SK-N-DZ (cell line): ENCODE data around the gene BABAM2.

Experiments used
- DNase-seq: peaks from one replicate; pipeline ENCODE4 v3.0.0-alpha.2; 2015; ENCODE audit warnings: low spot score

The BABAM2 gene

GRCh38 chr2:28160986-28161425 is 270.5 kb downstream of the BABAM2 start:
- no peak for DNase-seq

GRCh38 chr2:28161466-28161865 is 270.9 kb downstream of the BABAM2 start:
- DNase-seq: no peak

GRCh38 chr2:28162564-28162963 is 272.0 kb downstream of the BABAM2 start:
- no peak for DNase-seq

GRCh38 chr2:28163028-28163427 is 272.5 kb downstream of the BABAM2 start:
- DNase-seq: no peak

- DNase-seq: no peak
Measured at GRCh38 chr2:28163627-28164279, 273.2 kb downstream of the BABAM2 start.

GRCh38 chr2:28164280-28164801 is 273.8 kb downstream of the BABAM2 start:
- DNase-seq: no peak

- no peak for DNase-seq
Measured at GRCh38 chr2:28165087-28165635, 274.6 kb downstream of the BABAM2 start.

- no peak for DNase-seq
Measured at GRCh38 chr2:28166956-28167355, 276.4 kb downstream of the BABAM2 start.

GRCh38 chr2:28168376-28168775 is 277.8 kb downstream of the BABAM2 start:
- DNase-seq: no peak

- no peak for DNase-seq
Measured at GRCh38 chr2:28169492-28169891, 279.0 kb downstream of the BABAM2 start.

GRCh38 chr2:28172114-28172898 is 281.8 kb downstream of the BABAM2 start:
- no peak for DNase-seq

GRCh38 chr2:28173377-28173776 is 282.8 kb downstream of the BABAM2 start:
- no peak for DNase-seq

- DNase-seq: no peak
Measured at GRCh38 chr2:28174211-28174610, 283.7 kb downstream of the BABAM2 start.

GRCh38 chr2:28175028-28175427 is 284.5 kb downstream of the BABAM2 start:
- DNase-seq: no peak

- no peak for DNase-seq
Measured at GRCh38 chr2:28178946-28179345, 288.4 kb downstream of the BABAM2 start.

GRCh38 chr2:28181801-28182200 is 291.3 kb downstream of the BABAM2 start:
- no peak for DNase-seq

- DNase-seq: no peak
Measured at GRCh38 chr2:28182348-28182747, 291.8 kb downstream of the BABAM2 start.

- DNase-seq: no peak
Measured at GRCh38 chr2:28185153-28185552, 294.6 kb downstream of the BABAM2 start.

GRCh38 chr2:28185891-28186290 is 295.4 kb downstream of the BABAM2 start:
- DNase-seq: no peak

- DNase-seq: no peak
Measured at GRCh38 chr2:28187186-28187585, 296.7 kb downstream of the BABAM2 start.

GRCh38 chr2:28188436-28188835 is 297.9 kb downstream of the BABAM2 start:
- no peak for DNase-seq

- no peak for DNase-seq
Measured at GRCh38 chr2:28193630-28194403, 303.3 kb downstream of the BABAM2 start.
